ENCODE results near the gene ODAD4.

ODAD4 gene

DNA sequence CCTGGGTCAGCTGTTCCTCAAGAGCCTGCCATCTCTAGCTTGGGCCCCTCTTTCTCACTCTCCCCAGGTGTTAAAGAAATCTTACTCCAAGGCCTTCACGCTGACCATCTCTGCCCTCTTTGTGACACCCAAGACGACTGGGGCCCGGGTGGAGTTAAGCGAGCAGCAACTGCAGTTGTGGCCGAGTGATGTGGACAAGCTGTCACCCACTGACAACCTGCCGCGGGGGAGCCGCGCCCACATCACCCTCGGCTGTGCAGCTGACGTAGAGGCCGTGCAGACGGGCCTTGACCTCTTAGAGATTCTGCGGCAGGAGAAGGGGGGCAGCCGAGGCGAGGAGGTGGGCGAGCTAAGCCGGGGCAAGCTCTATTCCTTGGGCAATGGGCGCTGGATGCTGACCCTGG is 43.0 kb downstream of the ODAD4 start:
- DNase-seq = no peak

DNA sequence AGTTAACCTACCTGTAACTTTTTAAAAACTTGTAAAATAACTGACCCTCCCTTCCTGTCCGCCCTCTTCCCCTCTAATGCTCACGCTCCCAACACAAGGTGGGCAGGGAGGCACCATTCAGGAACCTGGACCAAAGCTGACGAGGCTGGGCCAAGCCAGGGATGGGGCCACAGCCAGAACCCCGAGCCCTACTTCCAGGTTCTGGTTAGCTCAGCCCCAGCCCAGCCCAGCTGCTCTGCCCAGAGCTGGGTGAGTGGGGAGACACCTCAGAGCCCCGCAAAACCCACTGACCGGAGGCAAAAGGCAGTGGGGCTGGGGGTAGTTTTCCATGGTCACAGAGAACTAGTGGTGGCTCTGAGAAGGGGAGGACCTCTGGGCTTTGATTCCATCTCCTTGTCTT is 43.6 kb downstream of the ODAD4 start:
- no peak for DNase-seq

DNA sequence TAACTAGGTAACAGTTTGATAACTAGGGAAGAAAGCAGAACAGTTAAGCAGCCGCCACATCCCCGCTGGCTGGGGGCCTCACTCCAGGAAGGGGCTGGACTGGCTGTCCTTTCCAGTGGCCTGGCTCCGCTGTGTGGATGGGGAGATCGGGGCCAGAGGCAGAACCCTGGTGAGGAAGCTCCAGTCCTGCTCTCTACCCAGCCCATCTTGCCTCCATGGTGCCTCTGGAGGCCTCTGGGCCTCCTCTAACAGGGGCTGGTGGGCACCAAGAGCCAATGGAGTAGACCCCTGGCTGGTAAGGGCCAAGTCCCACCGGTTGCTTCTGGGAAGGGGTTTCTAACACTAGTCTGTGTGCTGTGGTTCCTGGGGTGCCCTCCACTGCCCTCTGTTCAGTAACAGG is 44.2 kb downstream of the ODAD4 start:
- DNase-seq = no peak

DNA sequence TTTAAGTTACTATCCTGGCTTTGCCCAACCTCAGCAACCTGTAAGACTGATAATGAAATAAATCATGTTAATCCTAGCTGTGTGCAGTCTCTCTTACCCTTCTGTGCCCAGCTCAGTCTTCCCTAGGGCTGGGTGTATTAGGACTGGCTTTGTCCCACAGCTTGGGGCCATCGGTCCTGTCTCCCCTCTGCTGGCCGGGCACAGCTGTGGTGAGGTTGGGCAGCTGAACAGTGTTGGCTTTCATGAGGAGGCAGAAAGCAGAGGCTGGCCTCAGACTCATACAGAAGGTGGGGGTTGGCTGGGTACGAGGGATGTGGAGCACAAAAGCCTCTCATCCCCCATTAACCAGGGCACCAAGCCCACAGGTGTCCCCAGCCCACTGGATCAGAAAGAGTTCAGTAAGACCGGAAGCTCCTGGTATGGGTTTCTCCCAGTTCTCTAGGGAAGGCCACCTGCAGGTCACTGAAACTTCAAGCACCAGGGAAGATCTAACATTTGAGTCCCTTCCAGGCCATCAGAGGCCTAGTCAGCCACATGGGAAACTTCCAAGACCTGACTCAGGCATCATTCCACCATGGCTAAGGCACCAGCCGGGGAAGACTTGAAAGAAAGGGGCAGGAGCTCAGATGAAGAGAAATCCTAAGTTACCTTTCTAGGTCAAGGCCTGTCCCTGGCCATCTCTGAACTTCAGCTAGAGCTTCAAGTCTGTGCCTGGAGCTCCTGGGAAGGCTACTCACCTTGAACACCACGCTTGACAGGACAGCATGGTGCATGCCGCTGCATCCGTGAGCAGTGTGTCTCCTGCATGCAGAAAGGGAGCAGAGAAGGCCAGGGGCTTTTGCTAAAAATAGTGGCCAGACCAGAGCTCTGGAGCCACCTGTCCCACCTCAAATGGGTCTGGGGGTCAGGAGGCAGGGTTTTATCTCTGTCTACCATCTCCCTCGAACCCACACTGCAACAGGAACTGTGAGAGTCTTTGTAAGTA is 45.0 kb downstream of the ODAD4 start:
- no peak for DNase-seq

DNA sequence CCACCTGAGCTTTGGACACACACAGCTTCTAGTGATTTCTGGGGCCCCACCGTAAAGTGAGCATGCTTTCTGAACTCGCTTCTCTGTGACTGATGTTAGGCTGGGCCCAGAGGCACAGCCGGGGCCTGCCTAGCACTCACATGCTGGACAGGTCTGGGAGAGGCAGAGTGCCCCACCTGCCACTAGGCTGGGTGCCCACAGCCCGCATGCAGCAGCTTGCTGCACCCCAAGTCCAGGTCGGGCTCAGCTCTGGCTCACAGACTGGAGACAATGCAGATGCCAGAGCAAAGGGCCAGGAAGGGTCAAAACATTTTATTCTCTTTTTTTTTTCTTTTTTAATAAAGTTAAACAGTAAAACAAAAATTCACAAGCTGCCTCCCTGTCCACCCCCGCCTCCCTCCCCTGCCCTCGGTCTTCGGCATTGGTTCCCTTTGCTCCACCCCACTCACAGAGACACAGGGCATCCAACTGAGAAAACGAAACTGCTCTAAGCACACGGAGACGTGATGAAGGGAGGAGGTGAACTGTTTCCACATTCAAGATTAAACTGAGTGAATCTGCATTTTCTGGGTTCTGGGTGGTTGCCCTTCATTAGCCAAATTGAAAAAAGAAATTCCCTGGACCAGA is 45.8 kb downstream of the ODAD4 start:
- no peak for DNase-seq

DNA sequence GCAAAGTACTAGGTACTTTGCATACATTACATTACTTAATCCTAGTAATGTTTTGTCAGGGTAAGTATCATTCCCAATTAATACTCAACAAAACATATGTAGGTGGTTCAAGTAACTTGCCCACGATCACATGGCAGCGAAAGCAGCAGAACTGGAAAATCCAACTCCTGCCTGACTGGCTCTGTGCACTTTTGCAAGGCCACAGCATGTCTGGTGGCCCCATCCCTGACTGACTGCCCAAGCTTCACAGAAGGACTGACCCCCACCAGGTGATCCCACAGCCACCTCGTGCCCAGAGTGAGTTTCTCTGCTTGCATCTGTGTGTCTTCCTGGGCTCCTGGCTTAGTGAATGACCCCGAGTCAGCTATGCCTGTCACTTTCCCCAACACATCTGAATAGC is 47.6 kb downstream of the ODAD4 start:
- DNase-seq = no peak

DNA sequence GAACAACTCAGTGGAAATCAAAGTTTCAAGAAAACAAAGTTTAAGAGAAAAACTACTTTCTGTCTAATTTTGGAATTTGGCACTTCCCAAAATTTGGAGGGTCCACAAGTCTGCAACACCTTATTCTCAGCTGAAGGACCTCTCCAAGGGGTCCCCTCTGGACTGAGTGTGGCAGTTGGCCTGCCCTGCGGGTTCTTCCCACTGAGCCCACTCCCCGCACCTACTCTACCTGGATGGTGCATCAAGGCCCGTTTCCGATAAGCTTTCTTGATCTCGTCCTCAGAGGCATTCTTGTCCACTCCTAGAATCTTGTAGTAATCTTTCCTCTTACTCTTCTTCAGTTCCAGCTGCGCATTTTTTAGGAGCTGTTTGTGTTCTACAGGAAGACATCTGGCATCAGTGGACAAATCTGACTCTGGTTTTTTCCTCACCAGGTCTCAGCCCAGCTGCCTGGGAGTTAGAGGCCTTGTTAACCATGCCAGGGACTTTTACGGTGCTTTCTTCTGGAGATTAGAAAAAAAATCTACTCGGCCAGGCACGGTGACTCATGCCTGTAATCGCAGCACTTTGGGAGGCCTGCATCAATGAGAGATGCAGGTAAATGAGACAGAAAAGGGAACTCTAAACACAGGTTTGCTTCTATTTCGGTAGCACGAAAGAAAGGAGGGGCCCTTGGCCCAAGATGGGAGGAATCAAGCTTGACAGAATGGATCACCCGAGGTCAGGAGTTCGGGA is 51.8 kb downstream of the ODAD4 start:
- DNase-seq = no peak

DNA sequence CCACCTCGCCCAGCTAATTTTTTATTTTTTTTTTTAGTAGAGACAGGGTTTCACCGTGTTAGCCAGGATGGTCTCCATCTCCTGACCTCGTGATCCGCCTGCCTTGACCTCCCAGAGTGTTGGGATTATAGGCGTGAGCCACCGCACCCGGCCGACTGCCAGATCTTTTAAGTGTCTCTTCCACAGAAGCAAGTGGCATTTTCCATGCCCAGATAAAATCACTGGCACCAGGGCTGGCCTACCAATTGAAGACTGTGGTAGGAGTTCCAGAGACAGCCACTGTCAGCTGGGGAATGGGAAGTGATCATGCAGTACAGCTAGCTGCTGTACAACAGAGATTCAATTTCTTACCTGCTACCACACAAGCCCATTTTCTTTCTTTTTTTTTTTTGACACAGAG is 54.0 kb downstream of the ODAD4 start:
- DNase-seq = no peak

DNA sequence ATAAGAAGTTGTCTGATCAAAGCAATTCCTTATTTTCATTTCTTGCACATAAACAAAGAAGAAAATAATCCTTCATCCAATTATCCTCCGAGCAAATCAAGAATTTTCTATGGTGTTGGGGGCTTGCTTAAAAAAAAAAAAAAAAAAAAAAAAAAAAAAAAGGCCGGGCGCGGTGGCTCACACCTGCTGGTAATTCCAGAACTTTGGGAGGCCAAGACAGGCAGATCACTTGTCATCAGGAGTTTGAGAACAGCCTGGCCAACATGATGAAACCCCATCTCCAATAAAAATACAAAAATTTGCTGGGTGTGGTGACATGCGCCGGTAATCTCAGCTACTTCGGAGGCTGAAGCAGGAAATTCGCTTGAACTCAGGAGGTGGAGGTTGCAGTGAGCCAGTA is 55.5 kb downstream of the ODAD4 start:
- no peak for DNase-seq

DNA sequence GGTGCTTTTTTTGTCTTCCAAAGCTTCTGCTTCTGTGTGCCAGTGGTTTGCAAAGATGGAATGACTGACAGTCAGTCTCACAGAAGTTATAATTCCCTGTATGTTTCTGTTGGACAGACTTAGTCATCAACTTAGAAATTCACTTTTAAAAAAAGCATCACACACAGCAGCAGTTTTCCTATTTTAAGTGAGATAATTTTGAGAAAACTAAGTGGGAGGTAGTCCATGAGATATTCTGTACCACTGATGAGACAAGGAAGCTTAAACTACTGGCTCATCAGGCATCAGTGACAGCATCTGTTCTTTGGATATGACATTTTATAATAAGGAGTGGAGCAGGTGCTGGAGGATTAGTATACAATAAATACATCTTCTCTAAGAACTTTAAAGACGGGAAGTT is 56.2 kb downstream of the ODAD4 start:
- peak in 1 of 2 experiments; percentile 74 for DNase-seq

DNA sequence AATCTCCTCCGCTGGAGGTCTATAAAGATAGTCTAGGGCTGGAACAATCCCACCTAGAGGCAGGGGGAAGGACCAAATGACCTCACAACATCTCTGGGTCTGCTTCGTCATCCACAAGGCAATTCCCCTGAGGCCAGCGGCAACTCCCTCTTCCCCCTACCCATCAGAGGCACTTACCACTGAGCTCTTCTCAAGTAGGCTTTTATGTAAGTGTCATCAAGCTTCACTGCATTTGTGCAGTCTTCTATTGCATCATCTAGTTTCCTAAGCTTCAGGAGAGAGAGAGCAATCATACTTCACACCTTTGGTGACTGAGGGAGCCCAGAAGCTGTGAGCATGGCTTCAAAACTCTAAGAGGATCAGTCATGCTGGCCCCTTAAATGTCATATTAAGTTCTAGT is 57.2 kb downstream of the ODAD4 start:
- DNase-seq = peak; percentile 45 to 83

DNA sequence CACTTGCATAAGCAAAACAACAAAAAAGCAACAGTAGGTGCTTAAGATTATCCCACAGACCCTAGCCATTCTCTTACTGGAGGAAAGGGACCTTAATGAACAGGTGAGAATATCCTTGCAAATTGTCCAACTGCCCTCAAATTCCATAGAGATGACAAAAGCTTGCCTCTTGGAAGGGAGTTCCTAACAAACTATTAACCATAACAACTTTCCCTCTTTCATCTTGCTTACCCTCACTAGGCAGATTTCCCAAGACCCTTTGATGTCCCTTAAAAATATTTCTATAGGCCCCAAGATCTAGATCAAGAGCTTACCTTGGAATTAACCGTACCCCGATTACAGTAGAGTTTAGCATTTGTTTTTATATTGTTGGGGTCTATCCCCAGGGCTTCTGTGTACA is 58.0 kb downstream of the ODAD4 start:
- DNase-seq = no peak

DNA sequence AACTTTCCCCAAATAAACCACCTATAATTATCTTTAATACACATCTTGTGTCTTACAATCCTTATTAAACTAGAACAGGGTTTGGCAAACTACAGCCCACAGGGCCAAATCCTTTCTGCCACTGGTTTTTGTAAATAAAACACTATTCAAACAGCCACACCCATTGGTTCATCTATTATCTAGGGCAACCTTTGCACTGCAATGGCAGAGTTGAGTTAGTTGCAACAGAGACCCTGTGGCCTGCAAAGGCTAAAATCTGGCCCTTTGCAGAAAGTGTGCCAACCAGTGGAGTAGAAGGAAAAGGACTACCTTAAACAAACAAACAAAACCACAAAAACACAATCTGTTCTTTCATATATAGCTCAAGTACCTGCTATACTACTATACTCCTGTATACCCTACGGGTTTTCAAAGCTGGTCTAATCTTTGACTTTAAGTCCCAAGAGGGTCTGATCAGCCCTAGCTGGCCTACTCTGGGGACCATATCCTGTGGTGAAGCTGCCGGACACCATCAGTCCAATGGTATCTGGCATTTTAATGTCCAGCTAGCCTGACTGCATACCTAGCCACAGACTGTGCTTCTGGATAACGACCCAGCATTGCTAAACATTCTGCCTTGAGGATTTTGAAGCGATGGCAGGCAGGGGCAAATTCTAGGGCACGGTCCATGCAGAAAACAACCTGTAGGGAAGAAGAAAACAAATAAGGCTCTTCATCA is 59.4 kb downstream of the ODAD4 start:
- DNase-seq = no peak

DNA sequence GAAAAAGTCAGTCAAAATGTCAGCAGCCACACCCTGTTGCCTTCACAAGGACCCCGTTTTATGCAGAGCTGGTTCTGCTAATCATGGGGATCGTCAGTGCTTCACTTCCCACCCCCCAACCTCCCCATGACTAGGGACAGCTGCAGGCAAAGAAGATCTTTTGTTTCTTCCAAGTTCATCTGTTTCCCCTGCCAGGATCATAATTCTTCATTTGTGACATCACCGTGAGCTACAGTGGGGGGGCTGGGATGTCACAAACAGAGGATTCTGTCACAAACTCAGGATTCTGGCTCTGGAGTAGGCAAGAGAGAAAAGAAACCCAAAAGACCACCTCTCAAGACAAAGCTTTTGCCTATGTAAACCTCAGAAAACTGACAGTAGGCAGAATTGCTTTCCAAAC is 62.2 kb downstream of the ODAD4 start:
- no peak for DNase-seq

DNA sequence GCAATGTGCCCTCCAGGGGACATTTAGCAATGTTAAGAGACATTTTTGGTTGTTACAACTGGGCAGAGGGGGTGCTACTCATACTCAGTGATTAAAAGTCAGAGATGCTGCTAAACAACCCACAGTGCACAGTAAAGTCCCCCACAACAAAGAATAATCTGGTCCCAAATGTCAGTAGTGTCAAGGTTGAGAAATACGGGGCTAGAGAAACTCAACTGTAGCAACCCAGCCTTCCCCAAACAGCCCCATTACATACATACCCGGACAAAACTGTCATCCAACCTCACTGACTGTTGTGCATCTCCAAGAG is 66.4 kb downstream of the ODAD4 start:
- DNase-seq = no peak

DNA sequence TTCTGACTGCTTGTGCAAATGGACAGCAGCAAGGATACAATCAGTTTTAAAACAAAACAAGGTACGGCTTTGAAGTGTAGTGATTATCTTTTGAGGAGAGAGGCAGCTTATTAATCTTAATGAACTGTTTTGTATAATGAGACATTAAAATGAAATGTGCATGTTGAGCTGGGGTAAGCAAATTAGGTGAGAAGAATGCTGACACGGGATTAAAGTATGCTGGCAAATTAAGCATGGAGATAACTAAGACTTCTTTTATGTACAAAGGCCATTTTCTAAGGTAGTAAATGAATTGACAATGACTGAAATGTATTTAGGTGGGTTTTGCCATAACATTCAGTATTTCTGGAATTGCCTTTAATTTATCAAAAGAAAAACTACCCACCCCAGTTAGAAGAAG is 68.1 kb downstream of the ODAD4 start:
- DNase-seq = no peak

DNA sequence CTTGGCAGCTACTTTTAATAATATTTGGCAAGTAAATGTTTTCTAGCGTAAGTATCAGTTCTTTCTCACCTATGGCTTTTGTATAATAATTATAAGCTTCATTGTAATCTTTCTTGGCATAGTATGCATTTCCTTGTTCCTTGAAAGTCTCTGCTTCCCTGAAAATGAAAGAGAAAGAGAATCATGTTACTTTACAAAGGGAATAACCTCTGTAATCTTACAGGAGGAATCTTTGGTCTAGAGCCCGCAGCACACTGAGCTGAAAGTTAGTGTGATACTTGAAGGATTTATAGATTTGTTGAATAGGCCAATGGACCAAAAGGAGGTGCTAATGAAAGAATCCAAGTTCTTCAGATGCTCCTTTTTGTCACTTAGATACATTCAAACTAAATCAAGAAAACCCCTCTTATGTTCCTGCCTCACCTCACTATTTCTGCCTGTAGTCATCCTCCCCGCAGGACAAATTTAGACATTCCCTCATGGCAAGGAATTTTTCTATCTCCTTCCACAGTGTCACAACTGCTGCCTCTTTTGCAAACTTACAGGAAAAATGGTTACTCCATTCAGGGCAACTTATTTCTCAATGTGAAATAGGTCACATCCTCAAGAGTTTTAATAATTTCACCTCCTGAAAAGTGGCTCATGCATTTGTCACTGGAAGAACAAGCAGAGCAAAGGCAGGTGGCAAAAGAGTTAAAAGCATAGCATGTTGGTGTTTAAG is 70.2 kb downstream of the ODAD4 start:
- no peak for DNase-seq

DNA sequence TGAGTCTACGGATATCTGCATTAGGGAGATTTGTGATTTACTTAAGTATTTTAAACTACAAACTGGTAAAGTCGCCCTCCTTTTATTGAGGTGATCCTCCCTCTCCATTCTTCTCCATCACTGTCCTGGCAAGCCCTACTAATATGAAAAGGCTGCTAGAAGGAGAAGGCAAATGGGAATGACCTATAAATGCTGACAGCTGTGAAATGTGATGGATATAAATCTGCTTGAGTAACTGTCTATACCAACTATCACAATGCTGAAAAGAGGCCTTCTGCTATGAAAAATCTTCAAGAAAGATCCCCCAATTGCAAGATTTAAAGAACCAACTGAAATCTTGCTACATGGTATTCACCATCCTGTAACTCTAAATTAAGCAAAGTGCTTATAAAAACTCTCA is 71.3 kb downstream of the ODAD4 start:
- no peak for DNase-seq

DNA sequence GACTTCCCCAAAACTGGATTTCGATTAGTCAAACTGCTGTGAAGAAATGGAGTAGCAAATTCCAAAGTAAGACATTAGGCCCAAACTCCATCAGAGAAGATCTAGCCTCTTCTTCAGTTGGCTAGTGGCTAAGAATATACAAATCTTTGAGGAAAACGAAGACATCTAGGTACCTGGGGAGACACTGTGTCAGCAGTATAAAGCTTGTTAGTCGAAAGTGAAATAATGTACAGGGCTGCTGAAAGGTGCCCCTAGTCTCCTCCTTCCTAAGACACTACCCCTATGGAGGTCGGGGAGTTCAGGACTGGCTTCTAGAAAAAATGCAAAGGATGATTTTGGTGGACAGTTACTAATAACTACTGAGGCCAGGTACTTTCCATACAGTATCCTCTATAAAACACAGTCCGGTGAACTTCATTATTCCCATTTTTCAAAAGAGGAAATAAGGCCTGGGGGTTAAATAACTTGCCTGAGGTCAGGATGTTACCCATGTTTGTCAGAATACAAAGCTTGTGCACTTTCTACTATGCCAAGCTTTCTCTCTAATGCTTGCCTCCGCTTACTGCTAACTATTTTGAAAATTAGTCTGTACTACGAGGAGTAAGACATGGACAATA is 71.9 kb downstream of the ODAD4 start:
- no peak for DNase-seq

DNA sequence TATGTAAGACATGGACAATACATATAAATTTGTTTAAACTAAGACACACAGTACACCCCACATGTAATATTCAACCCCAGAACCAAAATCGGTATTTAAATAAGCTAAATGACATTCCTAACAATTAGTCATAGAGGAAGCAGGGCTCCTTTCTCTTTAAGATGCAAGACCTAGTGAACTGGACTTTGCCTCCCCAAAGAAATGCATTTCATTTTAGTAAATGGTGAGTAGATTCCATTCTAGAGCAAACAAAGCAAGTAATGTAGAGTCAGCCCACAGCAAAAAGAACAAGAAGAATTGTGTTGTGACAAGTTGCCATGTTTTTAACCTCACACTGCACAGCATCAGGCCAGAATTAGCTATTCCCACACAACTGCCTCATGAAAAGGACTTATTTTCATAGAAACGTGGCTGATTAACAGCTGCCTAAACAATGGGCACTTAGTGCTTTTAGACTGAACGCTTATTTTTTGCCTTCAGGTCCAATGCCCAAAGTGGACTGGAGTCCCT is 72.4 kb downstream of the ODAD4 start:
- DNase-seq = no peak

DNA sequence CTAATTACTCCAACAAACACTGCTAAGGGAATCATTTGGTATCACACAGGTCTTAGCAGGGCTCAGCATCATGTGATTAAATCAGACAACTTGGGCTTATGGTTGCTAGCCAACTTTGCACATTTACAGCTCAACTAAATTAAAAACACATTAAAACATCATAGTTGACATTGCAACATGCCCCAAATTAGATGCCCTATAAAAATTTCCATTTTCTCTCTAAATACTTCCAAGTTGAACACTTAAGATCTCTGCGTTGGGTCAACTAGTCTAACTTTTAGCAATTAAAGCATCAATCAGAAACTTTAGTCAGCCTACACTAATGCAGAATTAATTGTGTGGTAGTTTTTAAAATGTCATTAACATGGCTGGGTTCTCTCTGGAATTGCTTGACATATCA is 74.7 kb downstream of the ODAD4 start:
- DNase-seq = no peak

DNA sequence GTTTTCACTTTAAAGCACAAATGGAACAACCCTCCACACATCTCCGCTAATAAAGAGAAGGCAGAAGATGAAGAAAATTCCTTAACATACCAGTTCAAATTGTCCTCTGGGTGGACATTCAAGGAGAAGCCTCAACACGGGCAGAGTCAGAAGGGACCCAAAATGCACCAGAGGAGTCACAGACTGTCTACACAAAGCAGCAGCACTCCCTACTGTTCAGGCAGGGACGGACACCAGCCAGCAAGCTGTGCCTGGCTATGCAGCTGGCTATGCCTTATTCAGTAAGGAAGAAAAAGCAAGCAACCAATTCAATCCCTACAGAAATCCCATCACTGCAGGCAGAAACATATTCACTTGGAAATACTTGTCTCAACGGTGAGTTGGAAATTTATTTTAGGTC is 78.8 kb downstream of the ODAD4 start:
- no peak for DNase-seq
